ENCODE results near the gene SMARCA2. TPM values are rescaled to one million over a fixed set of nuclear protein-coding genes. Genes with fewer than 3 reads are reported as not detected.

SMARCA2 gene
- total and polyA plus RNA-seq, 2 donors (not counting 1 experiment from before 2014, with no cell fraction given) = 75.3 to 250 TPM

DNA sequence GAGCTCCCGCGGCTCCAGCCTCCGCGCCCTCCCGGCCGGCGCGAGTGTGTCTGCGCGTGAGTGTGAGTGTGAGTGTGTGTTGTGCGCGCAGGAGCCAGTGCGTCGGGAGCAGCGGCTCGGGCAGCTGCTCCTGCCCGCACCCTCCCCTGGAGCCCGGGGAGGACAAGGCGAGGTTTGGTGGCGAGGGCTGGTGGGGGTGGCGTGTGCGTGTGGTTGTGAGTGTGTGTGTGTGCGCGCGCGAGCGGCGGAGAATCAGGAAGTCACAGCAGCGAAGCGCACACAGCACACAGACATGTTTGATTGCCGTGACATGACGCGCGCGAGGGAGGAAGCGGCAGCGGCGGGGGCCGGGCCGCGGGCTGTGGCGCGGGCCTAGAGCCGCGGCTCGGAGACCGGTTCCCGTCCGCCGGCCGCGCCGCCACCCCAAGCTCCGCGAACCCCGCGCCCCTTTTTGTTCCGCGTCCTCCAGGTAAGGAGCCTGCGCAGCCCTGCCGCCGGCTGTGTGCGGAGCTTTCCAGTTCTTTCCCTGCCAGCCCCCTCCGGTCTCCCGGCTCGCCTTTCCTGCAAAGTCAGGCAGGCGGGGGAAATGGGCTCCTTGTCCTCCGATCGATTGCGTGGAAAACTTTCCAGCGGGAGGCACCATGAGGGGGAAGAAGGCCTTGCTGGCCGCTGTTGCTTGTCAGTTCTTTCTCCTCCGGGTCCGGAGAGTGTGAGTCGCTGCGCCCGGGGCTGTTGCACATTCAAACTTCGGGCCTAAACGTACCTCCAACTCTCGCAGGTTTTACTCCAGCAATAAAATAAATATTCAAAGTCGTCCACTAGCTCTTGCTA, 2.4 kb downstream of the SMARCA2 start:
- Mint-ChIP-seq H3K9me3 (ENCODE audit: insufficient read depth) (no peaks in the 10 kb centered on the region), H3K4me1 (peaks cover 46% of the 10 kb centered on the region), H3K27ac (peak overlapping the region; percentile 99), H3K27me3 (peaks cover 10% of the 10 kb centered on the region), H3K4me3 (peak overlapping the region; percentile 100)
- H3K27ac ChIP-seq (ENCODE audit: low read length in 2 of 2) = peak overlapping the region; percentile 91 to 94
- no peaks in the 10 kb centered on the region for H3K36me3 ChIP-seq (replicated peaks in 1 of 2; ENCODE audit: control extremely low read depth in 1 of 2, control insufficient read depth in 1 of 2, extremely low read depth in 1 of 2, insufficient read depth in 2 of 2, low read length in 1 of 2)
- WGBS (ENCODE audit: insufficient coverage) = under 1% methylated on average over 72 of the region's 81 CpGs
- ATAC-seq (ENCODE audit: low read depth) = peak; percentile 48
- peak; percentile 94 for DNase-seq
- peaks cover 28% of the 10 kb centered on the region for H4K20me1 ChIP-seq (ENCODE audit: control insufficient read depth, insufficient read depth, low read length, poor library complexity, severe bottlenecking)
- CTCF ChIA-PET = interaction anchor here (1.0 kb wide), 1 partner anchor 26 kb away, joined by 3 read pairs; no protein-coding TSS in a partner anchor
- peak overlapping the region; percentile 88 to 98 (median 89) for H3K4me3 ChIP-seq (ENCODE audit: control extremely low read depth in 1 of 5, extremely low read depth in 1 of 5, insufficient read depth in 1 of 5, low read depth in 2 of 5, low read length in 4 of 5)
- H3K9me3 ChIP-seq (ENCODE audit: control extremely low read depth in 1 of 3, control insufficient read depth in 2 of 3, insufficient read depth in 1 of 3, low read length in 2 of 3) = no peaks in the 10 kb centered on the region
- peak overlapping the region; percentile 94 for H3K9ac ChIP-seq (ENCODE audit: low read length)
- peaks cover 30% of the 10 kb centered on the region in 2 donors for H3K4me1 ChIP-seq (ENCODE audit: control insufficient read depth in 2 of 2, insufficient read depth in 2 of 2, low read length in 2 of 2)
- H2AFZ ChIP-seq (ENCODE audit: insufficient read depth, low read depth, low read length, poor library complexity, severe bottlenecking) = peak overlapping the region; percentile 82
- TF ChIP-seq, protein P1, sequence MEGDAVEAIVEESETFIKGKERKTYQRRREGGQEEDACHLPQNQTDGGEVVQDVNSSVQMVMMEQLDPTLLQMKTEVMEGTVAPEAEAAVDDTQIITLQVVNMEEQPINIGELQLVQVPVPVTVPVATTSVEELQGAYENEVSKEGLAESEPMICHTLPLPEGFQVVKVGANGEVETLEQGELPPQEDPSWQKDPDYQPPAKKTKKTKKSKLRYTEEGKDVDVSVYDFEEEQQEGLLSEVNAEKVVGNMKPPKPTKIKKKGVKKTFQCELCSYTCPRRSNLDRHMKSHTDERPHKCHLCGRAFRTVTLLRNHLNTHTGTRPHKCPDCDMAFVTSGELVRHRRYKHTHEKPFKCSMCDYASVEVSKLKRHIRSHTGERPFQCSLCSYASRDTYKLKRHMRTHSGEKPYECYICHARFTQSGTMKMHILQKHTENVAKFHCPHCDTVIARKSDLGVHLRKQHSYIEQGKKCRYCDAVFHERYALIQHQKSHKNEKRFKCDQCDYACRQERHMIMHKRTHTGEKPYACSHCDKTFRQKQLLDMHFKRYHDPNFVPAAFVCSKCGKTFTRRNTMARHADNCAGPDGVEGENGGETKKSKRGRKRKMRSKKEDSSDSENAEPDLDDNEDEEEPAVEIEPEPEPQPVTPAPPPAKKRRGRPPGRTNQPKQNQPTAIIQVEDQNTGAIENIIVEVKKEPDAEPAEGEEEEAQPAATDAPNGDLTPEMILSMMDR (IDR thresholded peaks at IDR 0.05) = no peak
- TF ChIP-seq EZH2 (IDR thresholded peaks at IDR 0.05; ENCODE audit: borderline replicate concordance, insufficient read depth, low read depth, low read length, poor library complexity, severe bottlenecking) = no peak
- H3K27me3 ChIP-seq (replicated peaks in 1 of 4; ENCODE audit: control extremely low read depth in 1 of 4, control insufficient read depth in 3 of 4, insufficient read depth in 4 of 4, low read length in 3 of 4) = no peaks in the 10 kb centered on the region
- intact Hi-C loops (cut with micrococcal nuclease) = loop anchor here (1.0 to 10.0 kb wide), 3 partner anchors 37 to 817 kb away; no protein-coding TSS in a partner anchor
- H3K79me2 ChIP-seq (ENCODE audit: control insufficient read depth, insufficient read depth, low read length) = peaks cover 56% of the 10 kb centered on the region
- POLR2A ChIA-PET = interaction anchor here (0.8 to 2.0 kb wide), 3 partner anchors 27 to 826 kb away, joined by 3 to 8 read pairs (median 6); partner anchors contain the start of gene PUM3
- peak overlapping the region; percentile 93 for H3K4me2 ChIP-seq (replicated peaks; ENCODE audit: low read depth, low read length, poor library complexity, severe bottlenecking)
